Neuron (in vitro differentiated cells): Measurements from ENCODE around the gene ANKMY2.

ENCODE experiments used
- H2AFZ ChIP-seq: one replicate; pipeline ENCODE4 v1.6.1; 2013; ENCODE audit warnings: low read depth, mild to moderate bottlenecking, inconsistent platforms, low read length, moderate library complexity
- H3K27me3 ChIP-seq: one replicate; pipeline ENCODE4 v1.6.1; 2013; ENCODE audit warnings: low read length; ENCODE audit not compliant: insufficient read depth
- H3K36me3 ChIP-seq: one replicate; pipeline ENCODE4 v1.6.1; 2013; ENCODE audit warnings: low read length; ENCODE audit not compliant: insufficient read depth
- H3K4me1 ChIP-seq: one replicate; pipeline ENCODE4 v1.6.1; 2013; ENCODE audit warnings: low read length; ENCODE audit not compliant: insufficient read depth
- H3K4me3 ChIP-seq: 2 replicates; pipeline ENCODE4 v1.5.1; 2013; ENCODE audit warnings: mild to moderate bottlenecking, low read length, moderate library complexity
- H3K9me3 ChIP-seq: one replicate; pipeline ENCODE4 v1.6.1; 2013; ENCODE audit warnings: low read length

ANKMY2 gene

GRCh38 chr7:16564909-16565426, 80.6 kb downstream of the ANKMY2 start:
- Histone ChIP-seq H3K9me3 (no peaks in the 10 kb centered on the region), H3K4me1 (peaks cover 8% of the 10 kb centered on the region), H2AFZ (peak overlapping the region; percentile 48), H3K36me3 (no peaks in the 10 kb centered on the region), H3K27me3 (no peaks in the 10 kb centered on the region), H3K4me3 (no peak overlapping the region)

DNA sequence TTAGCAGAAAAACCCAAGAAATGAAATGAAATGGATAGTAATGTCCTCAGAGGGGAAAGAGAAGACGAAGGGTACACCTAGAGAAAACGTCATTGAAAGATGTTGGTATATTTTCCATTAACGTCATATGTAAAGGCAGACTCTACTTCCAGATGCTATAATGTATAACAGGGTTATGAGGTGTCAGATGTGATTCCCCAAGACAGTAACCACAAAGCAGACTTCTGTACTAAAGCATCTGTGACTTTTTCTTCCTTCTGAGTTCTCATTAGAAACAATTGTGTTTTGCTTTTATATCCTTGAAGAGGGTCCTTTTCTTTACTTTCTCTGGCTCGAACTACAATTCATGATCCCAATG, 81.6 kb downstream of the ANKMY2 start:
- Histone ChIP-seq H3K36me3 (no peaks in the 10 kb centered on the region), H2AFZ (no peak overlapping the region), H3K4me3 (no peak overlapping the region), H3K9me3 (no peaks in the 10 kb centered on the region), H3K4me1 (peaks cover 8% of the 10 kb centered on the region), H3K27me3 (no peaks in the 10 kb centered on the region)

DNA sequence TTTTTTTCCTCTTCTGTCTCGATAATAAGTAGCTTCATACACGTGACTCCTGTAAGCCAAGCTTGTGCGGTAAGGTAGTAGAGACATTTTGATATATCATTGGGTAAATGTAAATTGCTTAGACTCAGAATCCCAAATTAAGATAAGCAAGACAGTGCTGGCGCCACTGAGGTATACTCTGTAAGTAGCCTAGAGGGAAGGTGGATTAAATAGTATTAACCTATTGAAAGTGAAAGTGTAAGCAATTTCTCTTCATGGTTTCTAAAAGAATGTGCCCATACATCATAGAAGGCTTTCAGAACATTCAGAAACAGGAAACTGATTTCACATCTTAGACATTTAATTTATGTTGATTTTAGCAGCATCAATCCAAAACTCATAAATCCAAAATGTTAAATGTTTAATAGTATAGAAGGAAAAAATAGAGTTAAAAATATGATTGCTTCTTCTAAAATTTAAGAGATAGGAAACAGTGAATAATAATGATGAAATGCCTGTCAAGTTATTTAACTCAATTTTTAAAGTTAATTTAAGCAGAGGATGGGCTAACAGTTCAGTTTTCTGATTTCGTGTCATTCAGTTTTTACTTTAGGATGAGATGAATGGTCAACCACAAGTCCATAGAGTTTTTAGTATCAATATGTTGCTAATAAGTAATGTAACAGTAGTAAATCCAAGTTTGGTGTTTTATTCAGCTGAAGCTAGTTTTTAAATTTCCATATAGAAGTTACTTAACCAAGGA, 82.1 kb downstream of the ANKMY2 start:
- peaks cover 8% of the 10 kb centered on the region for H3K4me1 ChIP-seq
- no peaks in the 10 kb centered on the region for H3K9me3 ChIP-seq
- H3K4me3 ChIP-seq, result no peak overlapping the region
- H3K27me3 ChIP-seq, result no peaks in the 10 kb centered on the region
- H3K36me3 ChIP-seq, result no peaks in the 10 kb centered on the region
- no peak overlapping the region for H2AFZ ChIP-seq

- Histone ChIP-seq H3K4me1 (peaks cover 8% of the 10 kb centered on the region), H3K9me3 (no peaks in the 10 kb centered on the region), H3K36me3 (no peaks in the 10 kb centered on the region), H3K27me3 (no peaks in the 10 kb centered on the region), H2AFZ (no peak overlapping the region), H3K4me3 (no peak overlapping the region)
Measured at GRCh38 chr7:16562456-16563220, 82.9 kb downstream of the ANKMY2 start.

DNA sequence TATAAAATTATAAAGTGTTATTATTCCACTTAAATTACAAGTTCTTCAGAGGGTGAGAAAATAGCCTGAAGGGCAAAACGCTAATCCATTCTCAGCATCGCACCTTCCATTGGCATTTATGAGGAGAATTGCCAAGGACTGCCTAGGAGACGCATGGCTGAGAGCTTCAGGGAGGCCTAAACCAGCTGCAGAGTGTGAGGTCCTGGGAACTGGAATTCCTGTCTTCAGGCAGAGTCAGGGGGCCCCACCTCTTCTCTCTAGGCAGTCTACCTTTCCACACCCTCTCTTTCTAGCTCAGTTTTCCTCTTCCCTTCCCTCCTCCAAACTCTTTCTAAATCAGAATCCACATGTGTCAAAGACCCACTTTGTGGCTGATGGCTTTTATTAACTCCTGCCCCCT, 83.6 kb downstream of the ANKMY2 start:
- no peak overlapping the region for H3K4me3 ChIP-seq
- no peaks in the 10 kb centered on the region for H3K27me3 ChIP-seq
- H2AFZ ChIP-seq, result no peak overlapping the region
- H3K4me1 ChIP-seq, result peaks cover 8% of the 10 kb centered on the region
- H3K36me3 ChIP-seq, result no peaks in the 10 kb centered on the region
- no peaks in the 10 kb centered on the region for H3K9me3 ChIP-seq

GRCh38 chr7:16559497-16560179, 85.9 kb downstream of the ANKMY2 start:
- Histone ChIP-seq H3K9me3 (no peaks in the 10 kb centered on the region), H3K27me3 (no peaks in the 10 kb centered on the region), H2AFZ (no peak overlapping the region), H3K4me1 (peaks cover 8% of the 10 kb centered on the region), H3K4me3 (no peak overlapping the region), H3K36me3 (no peaks in the 10 kb centered on the region)

- peaks cover 2% of the 10 kb centered on the region for H3K4me1 ChIP-seq
- no peak overlapping the region for H2AFZ ChIP-seq
- no peaks in the 10 kb centered on the region for H3K36me3 ChIP-seq
- no peaks in the 10 kb centered on the region for H3K9me3 ChIP-seq
- H3K27me3 ChIP-seq, result no peaks in the 10 kb centered on the region
- no peak overlapping the region for H3K4me3 ChIP-seq
Measured at GRCh38 chr7:16558761-16559302, 86.7 kb downstream of the ANKMY2 start.

DNA sequence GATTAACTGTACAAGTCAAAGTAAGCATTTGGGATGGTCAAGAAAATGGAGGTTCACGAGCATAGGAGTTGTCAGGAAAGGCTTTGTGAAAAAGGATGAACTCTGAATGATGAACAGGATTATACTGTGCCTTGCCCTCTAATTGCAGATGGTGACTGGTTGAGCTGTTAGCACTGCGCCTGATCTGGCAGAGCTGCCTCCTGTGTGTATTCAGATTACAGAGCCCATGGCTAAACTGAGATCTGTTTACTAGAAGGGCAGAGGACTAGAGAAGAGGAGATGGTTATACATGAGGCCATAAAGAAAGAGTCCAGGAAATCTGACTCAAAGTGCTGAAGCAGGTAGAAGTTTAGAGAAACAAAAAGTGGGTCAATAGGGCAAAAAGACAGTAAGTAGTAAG, 89.2 kb downstream of the ANKMY2 start:
- Histone ChIP-seq H3K4me1 (no peaks in the 10 kb centered on the region), H3K36me3 (no peaks in the 10 kb centered on the region), H3K9me3 (no peaks in the 10 kb centered on the region), H3K4me3 (no peak overlapping the region), H2AFZ (no peak overlapping the region), H3K27me3 (no peaks in the 10 kb centered on the region)

DNA sequence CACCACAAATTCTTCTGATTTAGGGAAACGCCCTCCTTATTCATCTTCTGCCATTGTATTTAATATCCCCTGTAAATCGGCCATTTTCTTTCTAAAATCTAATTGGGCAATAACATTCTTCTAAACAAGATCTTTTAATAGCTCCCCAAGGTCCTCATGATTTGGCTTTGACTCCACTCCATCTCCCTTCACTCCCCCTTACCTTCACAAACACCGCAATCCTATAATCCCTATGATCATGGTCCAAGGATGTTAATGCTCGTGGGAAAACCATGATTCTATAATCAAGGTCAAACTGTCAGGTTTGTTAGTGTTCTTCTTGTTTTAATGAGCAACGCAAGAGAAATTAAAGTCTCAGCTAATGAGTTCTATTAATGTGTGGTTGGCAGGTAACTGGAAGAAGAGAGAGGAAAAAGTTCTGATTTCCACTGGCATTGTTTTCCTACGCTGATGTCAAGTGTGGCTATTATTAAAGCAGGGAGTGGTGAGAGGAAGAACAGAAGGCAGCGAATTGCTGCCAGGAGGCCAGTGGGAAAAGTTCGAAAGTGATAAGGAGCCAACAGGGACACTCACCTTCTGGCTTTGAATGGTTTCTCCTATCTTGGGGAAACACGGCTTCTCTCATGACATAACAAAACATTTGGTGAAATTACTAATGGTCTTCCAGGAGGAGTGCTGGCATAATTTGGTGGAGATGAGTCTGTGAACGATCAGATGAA, 90.9 kb downstream of the ANKMY2 start:
- no peaks in the 10 kb centered on the region for H3K9me3 ChIP-seq
- H3K4me3 ChIP-seq, result no peak overlapping the region
- no peak overlapping the region for H2AFZ ChIP-seq
- no peaks in the 10 kb centered on the region for H3K4me1 ChIP-seq
- no peaks in the 10 kb centered on the region for H3K36me3 ChIP-seq
- H3K27me3 ChIP-seq, result no peaks in the 10 kb centered on the region

- H3K27me3 ChIP-seq, result no peaks in the 10 kb centered on the region
- no peak overlapping the region for H3K4me3 ChIP-seq
- H2AFZ ChIP-seq, result peak overlapping the region; percentile 21
- H3K9me3 ChIP-seq, result peaks cover 2% of the 10 kb centered on the region
- no peaks in the 10 kb centered on the region for H3K4me1 ChIP-seq
- no peaks in the 10 kb centered on the region for H3K36me3 ChIP-seq
Measured at GRCh38 chr7:16550671-16551070, 94.9 kb downstream of the ANKMY2 start.
